ENCODE results near the gene RNF121. TPM values are rescaled to one million over a fixed set of nuclear protein-coding genes. Genes with fewer than 3 reads are reported as not detected.

The RNF121 gene
- total RNA-seq, 1 donor from 2014 or later = 18.4 TPM

- no peak for ATAC-seq (ENCODE audit: poor library complexity)
- no peak for DNase-seq
- intact Hi-C loops (cut with DNase I) = no loop called here
These were observed 85.2 kb downstream of the RNF121 start for GRCh38 chr11:72013765-72014711.

DNA sequence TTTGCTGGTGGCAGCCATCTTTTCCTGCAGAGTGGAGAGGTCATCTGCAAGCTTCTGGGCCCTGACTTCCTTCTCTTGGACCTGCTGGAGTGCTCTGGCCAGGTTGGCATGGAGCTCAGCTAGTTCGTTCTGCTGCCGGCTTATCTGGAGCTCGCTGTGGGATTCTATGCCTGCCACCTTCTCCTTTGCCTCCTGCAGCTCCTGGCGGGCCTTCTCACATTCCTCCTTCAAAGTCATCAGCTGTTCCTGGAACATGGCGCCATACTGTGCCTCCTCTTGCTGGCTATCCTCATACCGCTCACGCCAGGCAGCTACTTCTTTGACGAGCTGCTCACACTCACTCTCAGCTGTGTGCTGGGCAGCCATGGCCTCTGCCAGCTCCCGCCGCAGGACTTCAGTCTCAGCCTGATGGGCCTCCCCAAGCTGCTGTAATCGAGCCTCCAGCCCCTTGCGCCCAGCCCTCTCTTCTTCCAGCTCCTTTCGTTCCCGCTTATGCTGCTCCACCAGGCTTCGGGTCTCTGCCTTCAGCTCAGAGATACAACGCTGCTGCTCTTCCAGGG lies 86.0 kb downstream of the RNF121 start:
- ATAC-seq (ENCODE audit: poor library complexity) (no peak), DNase-seq (no peak)
- intact Hi-C loops (cut with DNase I) = no loop called here

DNA sequence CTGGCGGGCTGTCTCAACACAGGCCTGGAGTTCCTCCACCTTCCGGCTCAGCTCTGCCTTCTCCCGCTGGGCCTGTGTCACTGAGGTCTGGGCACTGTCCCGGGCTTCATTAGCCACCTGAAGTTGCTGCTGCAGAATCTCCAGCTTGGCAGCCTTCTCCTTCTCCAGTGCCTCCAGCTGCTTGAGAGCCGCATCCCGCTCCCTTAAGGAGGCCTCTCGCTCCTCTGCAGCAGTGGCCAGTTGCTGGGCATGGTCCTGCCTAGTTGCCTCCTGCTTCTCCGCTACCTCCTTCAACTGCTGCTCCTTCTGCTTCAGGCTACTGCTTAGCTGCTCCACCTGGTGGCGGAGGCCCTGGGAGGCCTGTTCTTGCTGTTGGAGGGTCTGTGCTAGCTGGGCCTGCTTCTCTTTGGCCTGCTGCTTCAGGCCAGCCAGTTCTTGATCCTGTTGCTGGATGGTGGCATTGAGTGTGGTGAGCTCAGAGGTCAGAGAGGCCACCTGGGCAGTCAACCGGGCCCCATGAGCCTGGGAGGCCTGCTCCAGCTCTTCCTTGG lies 86.7 kb downstream of the RNF121 start:
- DNase-seq (no peak), ATAC-seq (ENCODE audit: poor library complexity) (no peak)
- intact Hi-C loops (cut with DNase I) = no loop called here

DNA sequence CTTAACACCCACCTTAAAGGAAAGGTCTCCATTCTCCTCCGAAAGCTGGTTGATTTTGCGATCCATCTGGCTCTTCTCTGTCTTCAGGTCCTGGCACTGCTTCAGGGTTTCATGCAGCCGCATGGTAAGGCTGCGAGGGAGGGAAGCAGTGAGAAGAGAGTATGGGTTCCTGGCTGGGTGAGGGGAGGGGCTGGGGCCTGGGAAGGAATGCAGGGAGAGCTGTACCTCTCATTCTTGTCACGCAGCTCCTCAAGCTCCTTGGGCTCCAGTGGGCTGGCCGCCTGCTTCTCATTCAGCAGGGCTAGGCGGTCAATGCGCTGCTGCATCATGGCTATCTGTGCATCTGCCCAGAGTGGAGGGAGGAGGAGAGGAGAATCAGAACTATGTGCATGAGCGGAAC lies 89.3 kb downstream of the RNF121 start:
- DNase-seq (no peak), ATAC-seq (ENCODE audit: poor library complexity) (no peak)
- intact Hi-C loops (cut with DNase I) = no loop called here

DNA sequence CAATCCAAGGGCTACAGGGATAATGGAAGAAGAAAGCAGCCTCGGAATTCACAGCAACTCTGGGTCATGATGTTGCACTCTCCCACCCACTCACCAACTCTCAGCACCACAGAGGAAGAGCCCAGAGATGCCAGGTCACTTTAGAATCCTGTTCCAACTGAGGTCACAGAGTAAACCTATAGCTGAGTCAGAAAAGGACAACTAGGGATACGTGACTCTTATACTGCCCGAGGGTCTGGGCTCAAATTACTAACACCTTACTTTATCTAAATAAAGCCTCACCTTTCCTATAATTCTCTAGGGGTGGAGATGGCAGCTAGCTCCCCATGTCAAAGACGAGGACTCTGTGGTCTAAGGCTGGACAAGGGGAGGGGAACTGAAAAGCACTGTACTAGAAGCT lies 94.5 kb downstream of the RNF121 start:
- ATAC-seq (ENCODE audit: poor library complexity) (no peak), DNase-seq (no peak)
- intact Hi-C loops (cut with DNase I) = no loop called here

DNA sequence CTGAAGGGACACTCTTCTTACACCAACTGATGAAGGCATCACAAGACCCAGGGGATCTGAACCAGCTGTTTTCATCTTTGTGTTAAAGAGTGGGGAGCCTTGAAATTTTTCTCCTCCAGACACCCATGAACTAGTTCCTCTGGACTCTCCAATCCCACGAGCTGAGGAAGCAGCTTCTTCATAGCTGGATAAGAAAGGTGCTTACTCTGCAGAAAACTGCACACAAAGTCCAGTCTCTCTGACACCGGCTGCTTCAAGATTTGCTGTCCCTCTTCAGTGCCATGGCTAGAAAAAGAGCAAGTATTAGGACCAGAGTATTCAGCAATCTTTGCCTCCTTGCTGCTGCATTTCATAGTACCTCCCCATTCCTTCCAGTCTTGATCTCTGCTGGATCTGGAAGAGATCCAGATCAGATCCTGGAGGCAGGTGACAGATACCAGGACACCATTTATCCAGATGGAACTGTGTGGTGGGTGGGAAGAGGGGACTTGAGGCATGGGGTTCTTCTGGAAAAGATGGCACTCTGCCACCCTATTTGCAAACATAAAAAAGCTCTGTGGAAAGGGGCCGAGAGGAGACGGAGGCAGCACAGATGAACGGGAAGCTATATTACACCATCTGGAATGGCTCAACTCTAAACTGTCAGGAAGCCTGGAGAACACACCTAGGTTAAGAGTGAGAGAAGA lies 95.4 kb downstream of the RNF121 start:
- ATAC-seq (ENCODE audit: poor library complexity) (no peak), DNase-seq (no peak)
- intact Hi-C loops (cut with DNase I) = loop anchor here (2.0 kb wide), 1 partner anchor 67 kb away; no protein-coding TSS in a partner anchor

- no peak for DNase-seq
- intact Hi-C loops (cut with DNase I) = no loop called here
These were observed 97.2 kb downstream of the RNF121 start for GRCh38 chr11:72026090-72026489.

DNA sequence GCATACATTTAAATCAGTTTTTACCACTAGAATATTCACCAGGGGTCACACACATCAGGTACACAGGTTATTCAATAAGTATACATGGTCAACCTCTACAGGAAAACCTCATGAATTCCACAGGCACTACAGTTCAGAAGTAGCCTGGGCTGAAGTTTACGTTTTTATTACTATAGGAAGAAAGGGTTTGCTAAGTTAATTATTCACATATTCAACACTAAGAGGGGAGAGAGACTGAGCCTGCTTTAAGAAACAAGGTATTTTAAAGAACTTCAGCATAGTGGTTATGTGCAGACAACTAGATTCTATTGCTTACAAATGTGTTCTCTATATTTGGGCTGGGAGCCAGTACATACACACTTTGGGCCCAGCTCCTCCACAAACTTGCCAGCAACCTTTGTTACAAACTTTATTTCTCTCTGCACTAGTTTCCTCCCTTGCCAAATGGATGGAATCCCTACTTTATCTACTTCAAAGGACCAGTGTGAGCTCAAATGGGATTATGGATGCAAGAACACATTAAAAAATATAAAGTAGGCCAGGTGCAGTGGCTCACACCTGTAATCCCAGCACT lies 101.7 kb downstream of the RNF121 start:
- intact Hi-C loops (cut with DNase I) = no loop called here
- DNase-seq = no peak
- no peak for ATAC-seq (ENCODE audit: poor library complexity)

More at GRCh38 chr11:72026090-72026489, 97.2 kb downstream of the RNF121 start:
- no peak for ATAC-seq (ENCODE audit: poor library complexity)

DNA sequence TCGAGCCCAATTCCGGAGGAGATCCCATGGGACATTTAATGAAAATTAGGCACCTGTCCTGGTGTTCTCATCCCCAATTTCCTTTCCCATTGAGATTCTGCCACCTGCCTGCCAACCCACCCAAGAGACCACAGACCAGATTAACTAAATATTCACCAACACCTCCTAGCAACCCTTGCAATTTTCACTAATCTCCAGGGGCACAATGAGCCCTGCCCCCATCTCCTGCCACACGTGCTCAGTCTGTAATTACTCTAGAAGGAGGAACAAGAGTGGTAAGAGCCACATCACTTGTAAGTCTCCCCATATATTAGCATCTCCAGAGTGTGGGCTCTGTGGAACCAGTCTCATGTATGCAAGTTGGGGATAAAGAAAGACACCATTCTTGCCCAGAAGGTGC lies 107.8 kb downstream of the RNF121 start:
- DNase-seq (no peak), ATAC-seq (ENCODE audit: poor library complexity) (no peak)
- intact Hi-C loops (cut with DNase I) = loop anchor here (5.0 kb wide), 1 partner anchor 46 kb away; the partner anchor contains the start of genes LRRC51 and NUMA1

- DNase-seq (peak; percentile 68), ATAC-seq (ENCODE audit: poor library complexity) (peak; percentile 1)
- intact Hi-C loops (cut with DNase I) = loop anchor here (5.0 kb wide), 1 partner anchor 45 kb away; the partner anchor contains the start of genes LRRC51 and NUMA1
These were observed 108.9 kb downstream of the RNF121 start for GRCh38 chr11:72037554-72038311.

- intact Hi-C loops (cut with DNase I) = loop anchor here (5.0 kb wide), 1 partner anchor 44 kb away; the partner anchor contains the start of genes LRRC51 and NUMA1
- ATAC-seq (ENCODE audit: poor library complexity) (peak; percentile 59), DNase-seq (peak; percentile 70)
These were observed 109.6 kb downstream of the RNF121 start for GRCh38 chr11:72038491-72038890.

GRCh38 chr11:72039031-72039855 lies 110.4 kb downstream of the RNF121 start:
- ATAC-seq (ENCODE audit: poor library complexity) = no peak
- no peak for DNase-seq
- intact Hi-C loops (cut with DNase I) = loop anchor here (5.0 kb wide), 1 partner anchor 43 kb away; the partner anchor contains the start of genes LRRC51 and NUMA1

- intact Hi-C loops (cut with DNase I) = loop anchor here (5.0 kb wide), 1 partner anchor 42 kb away; the partner anchor contains the start of genes LRRC51 and NUMA1
These were observed 111.1 kb downstream of the RNF121 start for GRCh38 chr11:72039856-72040401.

GRCh38 chr11:72040491-72041363 lies 111.9 kb downstream of the RNF121 start:
- DNase-seq (peak; percentile 98), ATAC-seq (ENCODE audit: poor library complexity) (peak; percentile 86)
- intact Hi-C loops (cut with DNase I) = no loop called here

More at GRCh38 chr11:72039856-72040401, 111.1 kb downstream of the RNF121 start:
- ATAC-seq (ENCODE audit: poor library complexity) (no peak), DNase-seq (no peak)

- DNase-seq (peak; percentile 86), ATAC-seq (ENCODE audit: poor library complexity) (peak; percentile 79)
- intact Hi-C loops (cut with DNase I) = no loop called here
These were observed 112.7 kb downstream of the RNF121 start for GRCh38 chr11:72041364-72042063.

All from Right ventricle myocardium superior (tissue), 1 donor.